ENCODE data around the gene BCLAF3.

DNA sequence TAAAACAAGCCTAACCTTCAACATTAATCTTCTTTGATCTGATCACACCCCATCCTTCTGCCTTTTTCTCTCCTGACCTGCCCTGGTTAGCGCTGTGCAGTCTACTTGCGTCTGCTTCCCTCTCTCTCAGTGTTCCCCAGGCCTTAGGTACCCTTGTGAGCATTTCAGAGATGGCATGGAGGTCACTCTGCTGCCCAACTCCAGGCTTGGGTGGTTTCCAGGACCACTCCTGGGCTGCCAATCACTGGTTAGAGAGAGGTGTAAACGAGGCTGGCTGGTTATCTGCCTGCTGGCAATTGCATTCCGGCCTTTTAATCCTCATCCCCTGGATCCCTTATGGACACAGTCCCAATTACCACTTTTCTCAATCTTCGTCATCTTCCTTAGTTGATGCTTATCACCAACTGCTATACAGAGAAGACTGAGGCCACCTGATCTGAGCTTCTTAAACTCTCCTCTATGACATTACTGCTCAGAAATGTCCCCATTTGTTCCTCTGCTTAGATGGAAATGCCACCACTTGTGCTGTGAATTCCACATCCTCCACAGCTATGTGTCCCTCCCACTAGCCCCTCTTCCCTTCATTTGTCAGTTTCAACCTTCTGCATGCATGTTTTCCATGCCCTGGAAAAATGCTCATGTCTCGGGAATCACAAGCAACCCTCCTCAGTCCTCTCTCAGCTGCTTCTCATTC, 29.0 kb upstream of the BCLAF3 start:
- TF ChIP-seq, protein P1, sequence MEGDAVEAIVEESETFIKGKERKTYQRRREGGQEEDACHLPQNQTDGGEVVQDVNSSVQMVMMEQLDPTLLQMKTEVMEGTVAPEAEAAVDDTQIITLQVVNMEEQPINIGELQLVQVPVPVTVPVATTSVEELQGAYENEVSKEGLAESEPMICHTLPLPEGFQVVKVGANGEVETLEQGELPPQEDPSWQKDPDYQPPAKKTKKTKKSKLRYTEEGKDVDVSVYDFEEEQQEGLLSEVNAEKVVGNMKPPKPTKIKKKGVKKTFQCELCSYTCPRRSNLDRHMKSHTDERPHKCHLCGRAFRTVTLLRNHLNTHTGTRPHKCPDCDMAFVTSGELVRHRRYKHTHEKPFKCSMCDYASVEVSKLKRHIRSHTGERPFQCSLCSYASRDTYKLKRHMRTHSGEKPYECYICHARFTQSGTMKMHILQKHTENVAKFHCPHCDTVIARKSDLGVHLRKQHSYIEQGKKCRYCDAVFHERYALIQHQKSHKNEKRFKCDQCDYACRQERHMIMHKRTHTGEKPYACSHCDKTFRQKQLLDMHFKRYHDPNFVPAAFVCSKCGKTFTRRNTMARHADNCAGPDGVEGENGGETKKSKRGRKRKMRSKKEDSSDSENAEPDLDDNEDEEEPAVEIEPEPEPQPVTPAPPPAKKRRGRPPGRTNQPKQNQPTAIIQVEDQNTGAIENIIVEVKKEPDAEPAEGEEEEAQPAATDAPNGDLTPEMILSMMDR (tag by site-specific recombination; IDR thresholded peaks at IDR 0.05): no peak
- TF ChIP-seq ZFP3 (tag by site-specific recombination; IDR thresholded peaks at IDR 0.05; ENCODE audit: low read depth) (no peak), SP2 (tag by site-specific recombination; IDR thresholded peaks at IDR 0.05) (no peak), ZBTB7A (tag by site-specific recombination; IDR thresholded peaks at IDR 0.05; ENCODE audit: low read depth) (no peak)
